PC-9 (cell line): ENCODE results near the gene TNFSF9. TPM values are rescaled to one million over a fixed set of nuclear protein-coding genes. Genes with fewer than 3 reads are reported as not detected.
"Not testable (repeated sequence)": the region's sequence is repeated elsewhere in the genome, so short reads cannot be mapped to it uniquely, and the experiment has no call there.

Experiments
- BruUV-seq: library from RNA; stranded (reverse); fragments of 400-500 nt; replicated peaks from 2 replicates; lab custom pipeline; 2021; lab: Mats Ljungman, UMichigan
- CTCF ChIA-PET: fragments of 300-600 bp; sonication (Branson Sonifier 250); formaldehyde crosslinking; loops from one replicate; lab custom pipeline; 2022; ENCODE audit warnings: antibody characterized with exemption; lab: Charles Lee
- POLR2A ChIA-PET: fragments of 300-600 bp; sonication (Branson Sonifier 250); formaldehyde crosslinking; loops from one replicate; lab custom pipeline; 2022; ENCODE audit warnings: antibody characterized with exemption; ENCODE audit not compliant: unreplicated experiment; lab: Charles Lee
- DNase-seq, 2 experiments: peaks; one replicate each; pipeline versions ENCODE4 v3.0.0 to v3.0.0-alpha.2; 2015 to 2022; ENCODE audit warnings: mixed read lengths in 1 of 2
- H2AFZ ChIP-seq: fragments of 200-600 bp; sonication (generic); 2 replicates; pipeline ENCODE4 v1.8.1; 2017; ENCODE audit warnings: antibody characterized with exemption
- H3F3A ChIP-seq: fragments of 200-600 bp; sonication (generic); 2 replicates; pipeline ENCODE4 v1.8.1; 2017; ENCODE audit warnings: antibody characterized with exemption, mild to moderate bottlenecking, low read depth; ENCODE audit not compliant: insufficient read depth
- H3K27ac ChIP-seq: fragments of 200-600 bp; sonication (generic); 2 replicates; pipeline ENCODE4 v1.6.1; 2016; ENCODE audit warnings: mixed run types
- H3K27me3 ChIP-seq: fragments of 200-600 bp; sonication (generic); 2 replicates; pipeline ENCODE4 v1.6.1; 2016; ENCODE audit warnings: low read depth, mixed run types; ENCODE audit not compliant: insufficient read depth
- H3K36me3 ChIP-seq: fragments of 200-600 bp; sonication (generic); 2 replicates; pipeline ENCODE4 v1.6.1; 2016; ENCODE audit warnings: low read depth, mixed run types
- H3K4me1 ChIP-seq: fragments of 200-600 bp; sonication (generic); replicated peaks from 2 replicates; pipeline ENCODE4 v1.6.1; 2016; ENCODE audit warnings: mixed run types; ENCODE audit not compliant: insufficient read depth
- H3K4me2 ChIP-seq: fragments of 200-600 bp; sonication (generic); 2 replicates; pipeline ENCODE4 v1.6.1; 2017; ENCODE audit warnings: mixed run types
- H3K4me3 ChIP-seq: fragments of 200-600 bp; sonication (generic); 2 replicates; pipeline ENCODE4 v1.6.1; 2016; ENCODE audit warnings: mixed run types
- H3K79me2 ChIP-seq: fragments of 200-600 bp; sonication (generic); 2 replicates; pipeline ENCODE4 v1.6.1; 2017; ENCODE audit warnings: low read depth, mixed run types
- H3K9me2 ChIP-seq: fragments of 200-600 bp; sonication (generic); 2 replicates; pipeline ENCODE4 v1.8.1; 2017; ENCODE audit warnings: mild to moderate bottlenecking; ENCODE audit not compliant: insufficient read depth
- H3K9me3 ChIP-seq: fragments of 200-600 bp; sonication (generic); 2 replicates; pipeline ENCODE4 v1.8.1; 2016; ENCODE audit warnings: low read depth; ENCODE audit not compliant: insufficient read depth
- H4K20me1 ChIP-seq: fragments of 200-600 bp; sonication (generic); 2 replicates; pipeline ENCODE4 v1.8.1; 2017; ENCODE audit not compliant: insufficient read depth
- CTCF ChIP-seq: fragments of 200-600 bp; sonication (generic); conservative IDR thresholded peaks from 2 replicates; pipeline ENCODE4 v1.6.1; 2017; ENCODE audit warnings: mixed run types, antibody characterized with exemption, mild to moderate bottlenecking, moderate library complexity
- EZH2 ChIP-seq: fragments of 200-600 bp; sonication (generic); IDR thresholded peaks from 2 replicates; pipeline ENCODE4 v1.8.0; 2017; ENCODE audit warnings: antibody characterized with exemption, low read depth
- intact Hi-C: fragments of 100-400 bp; cut with micrococcal nuclease; formaldehyde crosslinking; loops from one replicate; pipeline ENCODE4 v1.10.0; 2022; ENCODE audit not compliant: unreplicated experiment
- total RNA-seq: library from RNA; stranded (reverse); gene quantifications from 2 replicates; pipeline ENCODE4 v1.2.3, GENCODE V29; 2021

TNFSF9 gene
- total RNA-seq, 1 experiment from 2014 or later, result 11.2 TPM

- POLR2A ChIA-PET, H3K4me3 ChIP-seq, H3K4me1 ChIP-seq, H3F3A ChIP-seq, H3K36me3 ChIP-seq, H3K9me2 ChIP-seq, DNase-seq, CTCF ChIA-PET, H3K27ac ChIP-seq, H3K27me3 ChIP-seq, BruUV-seq, intact Hi-C loops, H2AFZ ChIP-seq, H3K4me2 ChIP-seq, H3K79me2 ChIP-seq, H4K20me1 ChIP-seq, H3K9me3 ChIP-seq: not testable (repeated sequence)
- 0 out of 2 replicates have a peak, but pooled peaks have one; percentile 21 for TF ChIP-seq CTCF
These were observed 31.6 kb downstream of the TNFSF9 start for GRCh38 chr19:6562437-6562836.

GRCh38 chr19:6564393-6564792 is 33.6 kb downstream of the TNFSF9 start:
- no peaks in the 10 kb centered on the region for H3K36me3 ChIP-seq
- H3K4me2 ChIP-seq, result no peak overlapping the region
- TF ChIP-seq EZH2 (no peak), CTCF (no peak)
- no peaks in the 10 kb centered on the region for H3K4me1 ChIP-seq
- H3K9me2 ChIP-seq, result no peaks in the 10 kb centered on the region
- H3K27me3 ChIP-seq, result 0 out of 2 replicates have a peak, but pooled peaks cover 2% of the 10 kb centered on the region
- no peak overlapping the region for H3K4me3 ChIP-seq
- no peak for DNase-seq
- no peak overlapping the region for H3K27ac ChIP-seq
- no TSS peak for BruUV-seq
- H3K9me3 ChIP-seq, result no peaks in the 10 kb centered on the region
- no peaks in the 10 kb centered on the region for H3K79me2 ChIP-seq
- ChIA-PET POLR2A (no interaction called here), CTCF (no interaction called here)
- intact Hi-C loops, result no loop called here
- H2AFZ ChIP-seq, result no peak overlapping the region
- H3F3A ChIP-seq, result no peaks in the 10 kb centered on the region
- H4K20me1 ChIP-seq, result no peaks in the 10 kb centered on the region

- POLR2A ChIA-PET, H3K9me2 ChIP-seq, CTCF ChIA-PET, H3K27me3 ChIP-seq, DNase-seq, H3K27ac ChIP-seq, H2AFZ ChIP-seq, H3K9me3 ChIP-seq, H4K20me1 ChIP-seq, H3K4me2 ChIP-seq, BruUV-seq, H3K79me2 ChIP-seq, H3F3A ChIP-seq, H3K4me3 ChIP-seq, H3K36me3 ChIP-seq, intact Hi-C loops, H3K4me1 ChIP-seq: not testable (repeated sequence)
These were observed 35.9 kb downstream of the TNFSF9 start for GRCh38 chr19:6566727-6567126.

GRCh38 chr19:6568010-6568526 is 37.2 kb downstream of the TNFSF9 start:
- Histone ChIP-seq H3K27me3 (0 out of 2 replicates have a peak, but pooled peaks cover 11% of the 10 kb centered on the region), H3K9me2 (no peaks in the 10 kb centered on the region), H3F3A (no peaks in the 10 kb centered on the region), H3K9me3 (no peaks in the 10 kb centered on the region), H3K79me2 (no peaks in the 10 kb centered on the region), H3K4me2 (no peak overlapping the region), H3K27ac (no peak overlapping the region), H3K4me3 (no peak overlapping the region), H2AFZ (no peak overlapping the region), H4K20me1 (no peaks in the 10 kb centered on the region), H3K4me1 (no peaks in the 10 kb centered on the region), H3K36me3 (no peaks in the 10 kb centered on the region)
- TF ChIP-seq EZH2 (no peak), CTCF (no peak)
- ChIA-PET CTCF (no interaction called here), POLR2A (interaction anchor here (0.6 kb wide), 1 partner anchor 45 kb away, joined by 14 read pairs; no protein-coding TSS in a partner anchor)
- peak in 1 of 2 experiments; percentile 58 for DNase-seq
- intact Hi-C loops, result no loop called here
- no TSS peak for BruUV-seq
